T-helper 9 cell (primary cell): ENCODE data around the gene NOL8.

Experiments used
- DNase-seq: peaks from one replicate; pipeline ENCODE4 v3.0.0-alpha.2; 2020
- total RNA-seq, 2 donors: gene quantifications; one replicate each; lab custom pipeline; 2026; lab: John Stamatoyannopoulos, UW

The NOL8 gene
- total RNA-seq = 55.5 to 83.7 reads per million in 2 donors

GRCh38 chr9:92325269-92325990 is at the start of gene NOL8, which contains the start of gene CENPP:
TSS of gene NOL8 (minus strand) at chr9:92325350. CDS start at chr9:92324161, 1,189 bp downstream.
TSS of gene CENPP (plus strand) at chr9:92325953.
- DNase-seq = peak; percentile 71

GRCh38 chr9:92373167-92373566 is 48.0 kb upstream of the NOL8 start:
- no peak for DNase-seq

- no peak for DNase-seq
Measured at GRCh38 chr9:92369075-92369474, 43.9 kb upstream of the NOL8 start.

- no peak for DNase-seq
Measured at GRCh38 chr9:92360083-92360482, 34.9 kb upstream of the NOL8 start.

- no peak for DNase-seq
Measured at GRCh38 chr9:92359394-92359995, 34.3 kb upstream of the NOL8 start.

GRCh38 chr9:92353051-92353450 is 27.9 kb upstream of the NOL8 start:
- no peak for DNase-seq

- DNase-seq = no peak
Measured at GRCh38 chr9:92350740-92351133, 25.6 kb upstream of the NOL8 start.

- DNase-seq = no peak
Measured at GRCh38 chr9:92349771-92350739, 24.9 kb upstream of the NOL8 start.

- DNase-seq = no peak
Measured at GRCh38 chr9:92345582-92345981, 20.4 kb upstream of the NOL8 start.

- DNase-seq = no peak
Measured at GRCh38 chr9:92342825-92343488, 17.8 kb upstream of the NOL8 start.

GRCh38 chr9:92341578-92341977 is 16.4 kb upstream of the NOL8 start:
- DNase-seq = no peak

- DNase-seq = no peak
Measured at GRCh38 chr9:92333282-92333634, 8.1 kb upstream of the NOL8 start.

- DNase-seq = no peak
Measured at GRCh38 chr9:92332577-92333281, 7.6 kb upstream of the NOL8 start.

GRCh38 chr9:92328225-92328624 is 3.1 kb upstream of the NOL8 start:
- DNase-seq = no peak

GRCh38 chr9:92327283-92327850 is 2.2 kb upstream of the NOL8 start:
- no peak for DNase-seq

- DNase-seq = no peak
Measured at GRCh38 chr9:92325991-92326500, 896 bp upstream of the NOL8 start.

GRCh38 chr9:92324889-92325268 is 271 bp downstream of the NOL8 start:
- no peak for DNase-seq

- no peak for DNase-seq
Measured at GRCh38 chr9:92324431-92324830, 719 bp downstream of the NOL8 start.

GRCh38 chr9:92315456-92315855 is 9.7 kb downstream of the NOL8 start:
- DNase-seq = no peak

GRCh38 chr9:92313624-92314012 is 11.5 kb downstream of the NOL8 start:
- no peak for DNase-seq

GRCh38 chr9:92312887-92313623 is 12.1 kb downstream of the NOL8 start:
- no peak for DNase-seq
